22Rv1 (cell line): ENCODE measurements around the gene CEP57L1.

Experiments
- H3K27ac ChIP-seq: fragments of 450-650 bp; 2 replicates; pipeline ENCODE4 v1.5.1; 2017
- CTCF ChIP-seq: fragments of 450-650 bp; IDR thresholded peaks from 2 replicates; pipeline ENCODE4 v1.5.1; 2017; ENCODE audit warnings: mild to moderate bottlenecking
- ZFX ChIP-seq: fragments of 450-650 bp; IDR thresholded peaks from 2 replicates; pipeline ENCODE4 v1.6.1; 2017; ENCODE audit warnings: antibody characterized with exemption, borderline replicate concordance

CEP57L1 gene

GRCh38 chr6:109059571-109060021, 35.7 kb upstream of the CEP57L1 start:
- no peak overlapping the region for H3K27ac ChIP-seq
- no peak for TF ChIP-seq CTCF
- TF ChIP-seq ZFX = no peak

GRCh38 chr6:109060571-109060970, 34.7 kb upstream of the CEP57L1 start:
- no peak overlapping the region for H3K27ac ChIP-seq
- TF ChIP-seq CTCF (no peak), ZFX (no peak)

GRCh38 chr6:109062216-109062615, 33.1 kb upstream of the CEP57L1 start:
- no peak for TF ChIP-seq CTCF
- TF ChIP-seq ZFX = no peak
- no peak overlapping the region for H3K27ac ChIP-seq

GRCh38 chr6:109062767-109063352, 32.4 kb upstream of the CEP57L1 start:
- H3K27ac ChIP-seq = no peak overlapping the region
- no peak for TF ChIP-seq ZFX
- TF ChIP-seq CTCF = no peak

GRCh38 chr6:109069746-109070145, 25.6 kb upstream of the CEP57L1 start:
- no peak overlapping the region for H3K27ac ChIP-seq
- TF ChIP-seq CTCF (no peak), ZFX (no peak)

GRCh38 chr6:109071125-109071917, 24.0 kb upstream of the CEP57L1 start:
- H3K27ac ChIP-seq = no peak overlapping the region
- no peak for TF ChIP-seq ZFX
- no peak for TF ChIP-seq CTCF
